WTC11 (cell line): Measurements from ENCODE around the gene NKAIN4. TPM values are rescaled to one million over a fixed set of nuclear protein-coding genes. Genes with fewer than 3 reads are reported as not detected.

Source experiments
- ATAC-seq: fragments of 200-7000 bp; cut with Tn5 transposase; 2 replicates; pipeline ENCODE4 v1.10.0; 2021; ENCODE audit warnings: mild to moderate bottlenecking, moderate library complexity
- CTCF ChIA-PET: fragments of 300-600 bp; sonication (Branson Sonifier 250); formaldehyde crosslinking; loops from one replicate; lab custom pipeline; 2021; ENCODE audit warnings: antibody characterized with exemption; lab: Charles Lee
- POLR2A ChIA-PET: fragments of 350-600 bp; sonication (Branson Sonifier 250); formaldehyde crosslinking; loops from one replicate; lab custom pipeline; 2021; ENCODE audit warnings: antibody characterized with exemption; lab: Charles Lee
- DNase-seq: peaks from one replicate; pipeline ENCODE4 v3.0.0; 2021; ENCODE audit warnings: low spot score
- H3K27ac Mint-ChIP-seq: 2 replicates; pipeline ENCODE4 v1.8.0; 2021; ENCODE audit warnings: mixed read lengths
- H3K27me3 Mint-ChIP-seq: 2 replicates; pipeline ENCODE4 v1.8.0; 2021; ENCODE audit warnings: low read depth, mild to moderate bottlenecking, moderate library complexity, mixed read lengths
- H3K36me3 Mint-ChIP-seq: 2 replicates; pipeline ENCODE4 v1.8.0; 2021; ENCODE audit warnings: mixed read lengths
- H3K4me1 Mint-ChIP-seq: 2 replicates; pipeline ENCODE4 v1.8.0; 2022; ENCODE audit warnings: mixed read lengths
- H3K4me3 Mint-ChIP-seq: 2 replicates; pipeline ENCODE4 v1.8.0; 2021; ENCODE audit warnings: mild to moderate bottlenecking, moderate library complexity, mixed read lengths
- H3K9me3 Mint-ChIP-seq: 2 replicates; pipeline ENCODE4 v1.8.0; 2021; ENCODE audit warnings: mixed read lengths
- ATF1 ChIP-seq: sonication (generic); formaldehyde crosslinking; IDR thresholded peaks from 2 replicates; pipeline ENCODE4 v1.8.1; 2023; ENCODE audit warnings: mild to moderate bottlenecking, moderate library complexity, missing genetic modification reagents
- CREM ChIP-seq: sonication (generic); formaldehyde crosslinking; IDR thresholded peaks from 2 replicates; pipeline ENCODE4 v1.8.1; 2022; ENCODE audit warnings: mild to moderate bottlenecking, missing genetic modification reagents, moderate library complexity
- GRHL2 ChIP-seq: fragments of 250-450 bp; sonication (Bioruptor Pico); IDR thresholded peaks from 2 replicates; pipeline ENCODE4 v1.8.0; 2022; ENCODE audit warnings: mild to moderate bottlenecking, moderate library complexity; ENCODE audit not compliant: insufficient replicate concordance, severe bottlenecking
- IRF2 ChIP-seq: sonication (generic); formaldehyde crosslinking; IDR thresholded peaks from 2 replicates; pipeline ENCODE4 v1.8.0; 2022; ENCODE audit warnings: low read depth, missing genetic modification reagents, borderline replicate concordance
- MYBL2 ChIP-seq: sonication (generic); formaldehyde crosslinking; IDR thresholded peaks from 2 replicates; pipeline ENCODE4 v1.8.1; 2023; ENCODE audit warnings: mild to moderate bottlenecking, moderate library complexity, missing genetic modification reagents
- NFATC4 ChIP-seq: fragments of 250-450 bp; sonication (Bioruptor Pico); IDR thresholded peaks from 2 replicates; pipeline ENCODE4 v1.9.0; 2021; ENCODE audit warnings: mild to moderate bottlenecking
- PRRX2 ChIP-seq: fragments of 250-450 bp; sonication (Bioruptor Pico); IDR thresholded peaks from 2 replicates; pipeline ENCODE4 v1.8.0; 2021; ENCODE audit warnings: mild to moderate bottlenecking
- RORB ChIP-seq: fragments of 250-450 bp; sonication (Bioruptor Pico); IDR thresholded peaks from 2 replicates; pipeline ENCODE4 v1.9.0; 2021; ENCODE audit warnings: mild to moderate bottlenecking
- SP1 ChIP-seq: sonication (generic); formaldehyde crosslinking; conservative IDR thresholded peaks from 2 replicates; pipeline ENCODE4 v1.8.1; 2022; ENCODE audit warnings: missing genetic modification reagents
- TCF7 ChIP-seq: sonication (generic); formaldehyde crosslinking; IDR thresholded peaks from 2 replicates; pipeline ENCODE4 v1.8.0; 2022; ENCODE audit warnings: mild to moderate bottlenecking, low read depth, missing genetic modification reagents, moderate library complexity
- TEAD4 ChIP-seq: sonication (generic); formaldehyde crosslinking; IDR thresholded peaks from 2 replicates; pipeline ENCODE4 v1.8.0; 2022; ENCODE audit warnings: mild to moderate bottlenecking, missing genetic modification reagents
- ZNF232 ChIP-seq: sonication (generic); formaldehyde crosslinking; IDR thresholded peaks from 2 replicates; pipeline ENCODE4 v1.8.0; 2022; ENCODE audit warnings: mild to moderate bottlenecking, missing genetic modification reagents
- ZNF263 ChIP-seq: sonication (generic); formaldehyde crosslinking; IDR thresholded peaks from 2 replicates; pipeline ENCODE4 v1.8.1; 2022; ENCODE audit warnings: low read depth, mild to moderate bottlenecking, moderate library complexity, missing genetic modification reagents
- ZNF317 ChIP-seq: sonication (generic); formaldehyde crosslinking; IDR thresholded peaks from 2 replicates; pipeline ENCODE4 v1.8.1; 2023; ENCODE audit warnings: low read depth, mild to moderate bottlenecking, moderate library complexity, missing genetic modification reagents, borderline replicate concordance
- ZNF396 ChIP-seq: fragments of 250-450 bp; sonication (Bioruptor Pico); IDR thresholded peaks from 2 replicates; pipeline ENCODE4 v1.8.0; 2021; ENCODE audit warnings: mild to moderate bottlenecking, moderate library complexity, borderline replicate concordance
- ZNF416 ChIP-seq: fragments of 250-450 bp; sonication (Bioruptor Pico); IDR thresholded peaks from 2 replicates; pipeline ENCODE4 v1.9.0; 2021; ENCODE audit warnings: mild to moderate bottlenecking, inconsistent platforms
- total RNA-seq: library from RNA; stranded (reverse); gene quantifications from 3 replicates; pipeline ENCODE4 v1.2.3, GENCODE V29; 2021
- TF ChIP-seq, protein P1 (sequence below): sonication (generic); formaldehyde crosslinking; IDR thresholded peaks from 2 replicates; pipeline ENCODE4 v1.8.1; 2022; ENCODE audit warnings: low read depth, mild to moderate bottlenecking, moderate library complexity, missing genetic modification reagents, borderline replicate concordance
- TF ChIP-seq, protein P2 (sequence below): sonication (generic); formaldehyde crosslinking; conservative IDR thresholded peaks from 2 replicates; pipeline ENCODE4 v1.8.1; 2022; ENCODE audit warnings: mild to moderate bottlenecking, missing genetic modification reagents
- TF ChIP-seq, protein P3 (sequence below): fragments of 250-450 bp; sonication (Bioruptor Pico); conservative IDR thresholded peaks from 2 replicates; pipeline ENCODE4 v1.9.0; 2021; ENCODE audit warnings: mild to moderate bottlenecking
- TF ChIP-seq, protein P4 (sequence below): sonication (generic); formaldehyde crosslinking; IDR thresholded peaks from 2 replicates; pipeline ENCODE4 v1.8.1; 2023; ENCODE audit warnings: mild to moderate bottlenecking, missing genetic modification reagents
- TF ChIP-seq, protein P5 (sequence below): sonication (generic); formaldehyde crosslinking; IDR thresholded peaks from 2 replicates; pipeline ENCODE4 v1.8.0; 2023; ENCODE audit warnings: missing genetic modification reagents
- TF ChIP-seq, protein P6 (sequence below): sonication (generic); formaldehyde crosslinking; IDR thresholded peaks from 2 replicates; pipeline ENCODE4 v1.8.1; 2023; ENCODE audit warnings: mild to moderate bottlenecking, moderate library complexity, missing genetic modification reagents
- TF ChIP-seq, protein P7 (sequence below): sonication (generic); formaldehyde crosslinking; IDR thresholded peaks from 2 replicates; pipeline ENCODE4 v1.8.1; 2023; ENCODE audit warnings: mild to moderate bottlenecking, missing genetic modification reagents, moderate library complexity

The NKAIN4 gene
- total RNA-seq, 1 experiment from 2014 or later = 7.2 TPM

DNA sequence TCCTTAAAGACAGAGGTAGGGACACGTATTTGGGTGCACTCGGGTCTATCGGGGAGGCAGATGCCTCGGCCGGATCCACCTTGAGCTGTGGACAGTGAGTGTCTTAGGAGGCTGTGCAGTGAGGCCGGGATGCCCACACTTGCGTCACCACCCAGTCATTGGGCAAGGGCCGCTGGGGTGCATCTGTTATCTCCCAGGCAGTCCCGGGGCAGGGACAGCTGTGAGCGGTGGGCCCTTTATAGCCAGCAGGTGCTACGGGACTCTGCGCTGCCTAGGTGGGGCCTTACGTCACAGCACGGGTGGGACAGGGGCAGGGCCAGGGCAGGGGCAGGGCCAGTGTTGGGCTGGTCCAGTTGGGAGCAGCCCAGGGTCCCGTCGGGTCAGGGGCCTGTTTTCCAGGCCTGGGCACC, 38.0 kb upstream of the NKAIN4 start (continued):
- TF ChIP-seq, protein P1, sequence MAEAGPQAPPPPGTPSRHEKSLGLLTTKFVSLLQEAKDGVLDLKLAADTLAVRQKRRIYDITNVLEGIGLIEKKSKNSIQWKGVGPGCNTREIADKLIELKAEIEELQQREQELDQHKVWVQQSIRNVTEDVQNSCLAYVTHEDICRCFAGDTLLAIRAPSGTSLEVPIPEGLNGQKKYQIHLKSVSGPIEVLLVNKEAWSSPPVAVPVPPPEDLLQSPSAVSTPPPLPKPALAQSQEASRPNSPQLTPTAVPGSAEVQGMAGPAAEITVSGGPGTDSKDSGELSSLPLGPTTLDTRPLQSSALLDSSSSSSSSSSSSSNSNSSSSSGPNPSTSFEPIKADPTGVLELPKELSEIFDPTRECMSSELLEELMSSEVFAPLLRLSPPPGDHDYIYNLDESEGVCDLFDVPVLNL = no peak

DNA sequence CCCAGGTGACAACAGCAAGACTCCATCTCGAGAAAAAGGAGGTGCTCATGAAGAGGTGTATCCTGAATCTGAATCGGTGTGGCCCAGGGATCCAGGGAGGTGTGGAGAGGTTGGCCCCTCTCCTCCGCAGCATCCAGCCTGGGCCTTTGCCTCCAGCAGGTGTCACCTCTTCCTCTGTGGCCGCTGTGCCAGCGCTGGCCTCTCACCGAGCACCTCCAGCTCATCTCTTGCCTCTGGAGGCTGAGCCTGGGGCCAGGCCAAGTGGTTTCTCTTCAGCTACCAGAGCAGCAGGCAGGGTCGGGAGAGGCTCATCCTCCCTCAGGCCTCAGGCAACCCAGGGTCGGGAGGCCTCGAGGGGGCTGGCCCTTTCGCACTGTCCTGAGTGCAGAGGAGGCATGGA, 37.5 kb upstream of the NKAIN4 start:
- peaks cover 7% of the 10 kb centered on the region; the same call in 1 of the 2 replicates for H3K36me3 Mint-ChIP-seq
- H3K4me3 Mint-ChIP-seq = no peak overlapping the region
- H3K9me3 Mint-ChIP-seq = no peaks in the 10 kb centered on the region
- H3K27me3 Mint-ChIP-seq = peaks cover 8% of the 10 kb centered on the region
- H3K4me1 Mint-ChIP-seq = peaks cover 18% of the 10 kb centered on the region
- ChIA-PET POLR2A (interaction anchor here (1.0 kb wide), 2 partner anchors 37 to 312 kb away, joined by 3 read pairs; no protein-coding TSS in a partner anchor), CTCF (interaction anchor here (0.6 to 8.1 kb wide), 15 partner anchors 11 to 205 kb away, joined by 3 to 79 read pairs (median 7); partner anchors contain the start of genes ARFGAP1, BIRC7 and NKAIN4)
- ATAC-seq (no peak), DNase-seq (no peak)
- TF ChIP-seq ZNF317 (CRISPR knock-in tag) = no peak
- TF ChIP-seq ZNF232 = no peak
- TF ChIP-seq NFATC4 (CRISPR knock-in tag) = no peak
- TF ChIP-seq, protein P2, sequence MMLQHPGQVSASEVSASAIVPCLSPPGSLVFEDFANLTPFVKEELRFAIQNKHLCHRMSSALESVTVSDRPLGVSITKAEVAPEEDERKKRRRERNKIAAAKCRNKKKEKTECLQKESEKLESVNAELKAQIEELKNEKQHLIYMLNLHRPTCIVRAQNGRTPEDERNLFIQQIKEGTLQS (CRISPR knock-in tag) = no peak
- no peak for TF ChIP-seq ZNF396 (CRISPR knock-in tag)
- TF ChIP-seq ZNF416 (CRISPR knock-in tag) = no peak
- TF ChIP-seq TCF7 = no peak
- TF ChIP-seq ATF1 (CRISPR knock-in tag) = no peak
- no peak for TF ChIP-seq MYBL2 (CRISPR knock-in tag)
- no peak for TF ChIP-seq ZNF263
- no peak for TF ChIP-seq CREM (CRISPR knock-in tag)
- TF ChIP-seq, protein P3, sequence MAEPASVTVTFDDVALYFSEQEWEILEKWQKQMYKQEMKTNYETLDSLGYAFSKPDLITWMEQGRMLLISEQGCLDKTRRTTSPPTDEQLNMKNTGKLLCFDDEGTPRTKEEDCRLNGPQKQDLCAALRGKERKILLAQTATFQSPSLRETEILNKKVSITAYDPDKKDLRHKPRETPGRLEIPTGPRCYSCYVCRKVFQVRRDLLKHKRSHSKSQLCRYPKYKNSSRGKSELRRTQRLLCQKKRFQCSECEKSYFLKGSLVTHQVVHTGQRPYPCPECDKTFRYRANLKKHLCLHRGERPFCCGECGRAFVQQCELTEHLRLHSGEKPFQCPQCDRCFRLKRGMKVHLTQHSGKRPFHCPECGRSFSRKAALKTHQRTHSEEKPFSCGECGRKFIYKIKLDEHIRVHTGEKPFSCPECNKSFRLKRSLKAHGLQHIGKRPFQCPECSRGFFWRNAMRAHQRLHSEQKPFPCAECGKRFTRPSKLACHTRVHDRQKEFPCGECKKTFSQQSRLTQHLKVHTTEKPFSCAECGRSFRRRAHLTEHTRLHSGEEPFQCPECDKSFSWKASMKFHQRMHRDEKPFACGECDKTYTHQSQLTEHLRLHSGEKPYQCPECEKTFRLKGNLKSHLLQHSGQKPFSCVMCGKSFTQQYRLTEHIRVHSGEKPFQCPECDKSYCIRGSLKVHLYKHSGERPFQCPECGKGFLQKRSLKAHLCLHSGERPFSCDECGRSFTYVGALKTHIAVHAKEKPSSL (CRISPR knock-in tag) = no peak
- TF ChIP-seq, all 79 proteins: peak for 0
- no peak overlapping the region for H3K27ac Mint-ChIP-seq

DNA sequence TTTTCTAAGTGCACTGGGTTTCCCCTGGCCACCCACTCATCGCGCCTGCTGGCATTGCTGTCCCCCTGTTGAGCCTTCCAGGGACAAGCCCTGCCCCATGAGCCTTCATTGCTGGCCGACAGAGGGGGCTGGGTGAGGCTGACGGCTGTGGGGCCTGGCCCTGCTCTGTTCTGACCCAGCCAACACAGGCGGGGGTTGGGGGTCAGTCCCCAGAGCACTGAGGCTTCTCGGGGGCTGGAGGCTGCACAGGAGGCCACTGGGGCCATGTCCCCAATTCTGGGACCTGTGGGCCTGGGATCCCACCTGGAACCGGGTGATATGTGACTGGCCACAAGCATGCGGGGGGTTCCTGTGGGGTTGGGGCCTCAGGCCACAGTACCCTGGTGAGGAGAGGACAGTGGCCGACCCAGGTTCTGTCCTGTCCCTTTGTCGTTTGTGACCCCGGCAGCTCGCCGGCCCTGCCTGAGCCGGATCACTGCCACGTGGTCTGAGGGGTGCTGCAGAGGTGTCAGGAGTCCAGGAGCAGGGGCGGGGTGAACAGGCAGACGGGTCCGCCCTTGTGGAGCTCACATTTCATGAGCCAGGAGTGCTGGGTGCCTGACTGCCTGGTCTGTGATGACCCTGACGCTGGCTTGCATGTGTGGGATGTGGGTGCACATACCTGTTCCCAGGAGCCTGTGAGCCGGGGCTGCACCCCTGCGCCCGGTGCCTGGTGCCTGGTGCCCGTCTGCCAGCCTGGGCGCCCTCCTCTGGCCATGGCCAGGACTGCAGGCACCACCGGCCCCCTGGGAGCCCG, 36.6 kb upstream of the NKAIN4 start:
- Mint-ChIP-seq H3K9me3 (no peaks in the 10 kb centered on the region), H3K4me3 (no peak overlapping the region), H3K4me1 (peaks cover 15% of the 10 kb centered on the region), H3K27me3 (peaks cover 5% of the 10 kb centered on the region), H3K36me3 (peaks cover 8% of the 10 kb centered on the region), H3K27ac (no peak overlapping the region)
- ATAC-seq (peak; percentile 80), DNase-seq (peak; percentile 86)
- ChIA-PET POLR2A (interaction anchor here (0.7 to 1.0 kb wide), 3 partner anchors 19 to 311 kb away, joined by 3 read pairs; no protein-coding TSS in a partner anchor), CTCF (interaction anchor here (0.5 to 8.1 kb wide), 20 partner anchors 10 to 205 kb away, joined by 3 to 79 read pairs (median 4); partner anchors contain the start of genes ARFGAP1 and NKAIN4)
- TF ChIP-seq ZNF396 (CRISPR knock-in tag) (no peak), TEAD4 (CRISPR knock-in tag) (no peak), TCF7 (no peak; the same call in 1 of the 2 replicates), SP1 (CRISPR knock-in tag) (0 out of 2 replicates have a peak, but pooled peaks have one; percentile 25), PRRX2 (CRISPR knock-in tag) (no peak), GRHL2 (CRISPR knock-in tag) (no peak), RORB (no peak), IRF2 (CRISPR knock-in tag) (no peak)
- TF ChIP-seq, protein P4, sequence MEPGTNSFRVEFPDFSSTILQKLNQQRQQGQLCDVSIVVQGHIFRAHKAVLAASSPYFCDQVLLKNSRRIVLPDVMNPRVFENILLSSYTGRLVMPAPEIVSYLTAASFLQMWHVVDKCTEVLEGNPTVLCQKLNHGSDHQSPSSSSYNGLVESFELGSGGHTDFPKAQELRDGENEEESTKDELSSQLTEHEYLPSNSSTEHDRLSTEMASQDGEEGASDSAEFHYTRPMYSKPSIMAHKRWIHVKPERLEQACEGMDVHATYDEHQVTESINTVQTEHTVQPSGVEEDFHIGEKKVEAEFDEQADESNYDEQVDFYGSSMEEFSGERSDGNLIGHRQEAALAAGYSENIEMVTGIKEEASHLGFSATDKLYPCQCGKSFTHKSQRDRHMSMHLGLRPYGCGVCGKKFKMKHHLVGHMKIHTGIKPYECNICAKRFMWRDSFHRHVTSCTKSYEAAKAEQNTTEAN (CRISPR knock-in tag) = peak; percentile 62; the same call in 1 of the 2 replicates
- TF ChIP-seq, protein P5, sequence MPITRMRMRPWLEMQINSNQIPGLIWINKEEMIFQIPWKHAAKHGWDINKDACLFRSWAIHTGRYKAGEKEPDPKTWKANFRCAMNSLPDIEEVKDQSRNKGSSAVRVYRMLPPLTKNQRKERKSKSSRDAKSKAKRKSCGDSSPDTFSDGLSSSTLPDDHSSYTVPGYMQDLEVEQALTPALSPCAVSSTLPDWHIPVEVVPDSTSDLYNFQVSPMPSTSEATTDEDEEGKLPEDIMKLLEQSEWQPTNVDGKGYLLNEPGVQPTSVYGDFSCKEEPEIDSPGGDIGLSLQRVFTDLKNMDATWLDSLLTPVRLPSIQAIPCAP = no peak
- TF ChIP-seq, protein P6, sequence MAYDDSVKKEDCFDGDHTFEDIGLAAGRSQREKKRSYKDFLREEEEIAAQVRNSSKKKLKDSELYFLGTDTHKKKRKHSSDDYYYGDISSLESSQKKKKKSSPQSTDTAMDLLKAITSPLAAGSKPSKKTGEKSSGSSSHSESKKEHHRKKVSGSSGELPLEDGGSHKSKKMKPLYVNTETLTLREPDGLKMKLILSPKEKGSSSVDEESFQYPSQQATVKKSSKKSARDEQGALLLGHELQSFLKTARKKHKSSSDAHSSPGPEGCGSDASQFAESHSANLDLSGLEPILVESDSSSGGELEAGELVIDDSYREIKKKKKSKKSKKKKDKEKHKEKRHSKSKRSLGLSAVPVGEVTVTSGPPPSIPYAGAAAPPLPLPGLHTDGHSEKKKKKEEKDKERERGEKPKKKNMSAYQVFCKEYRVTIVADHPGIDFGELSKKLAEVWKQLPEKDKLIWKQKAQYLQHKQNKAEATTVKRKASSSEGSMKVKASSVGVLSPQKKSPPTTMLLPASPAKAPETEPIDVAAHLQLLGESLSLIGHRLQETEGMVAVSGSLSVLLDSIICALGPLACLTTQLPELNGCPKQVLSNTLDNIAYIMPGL = peak; percentile 47; the same call in 1 of the 2 replicates
- TF ChIP-seq, protein P2 (CRISPR knock-in tag) = no peak
- TF ChIP-seq, protein P7, sequence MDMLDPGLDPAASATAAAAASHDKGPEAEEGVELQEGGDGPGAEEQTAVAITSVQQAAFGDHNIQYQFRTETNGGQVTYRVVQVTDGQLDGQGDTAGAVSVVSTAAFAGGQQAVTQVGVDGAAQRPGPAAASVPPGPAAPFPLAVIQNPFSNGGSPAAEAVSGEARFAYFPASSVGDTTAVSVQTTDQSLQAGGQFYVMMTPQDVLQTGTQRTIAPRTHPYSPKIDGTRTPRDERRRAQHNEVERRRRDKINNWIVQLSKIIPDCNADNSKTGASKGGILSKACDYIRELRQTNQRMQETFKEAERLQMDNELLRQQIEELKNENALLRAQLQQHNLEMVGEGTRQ (CRISPR knock-in tag) = peak; percentile 63
